Activated CD4-positive, CD25-positive, alpha-beta regulatory T cell (primary cell): Measurements from ENCODE around the gene RPRM.
"Not testable (repeated sequence)": the region's sequence is repeated elsewhere in the genome, so short reads cannot be mapped to it uniquely, and the experiment has no call there.

ENCODE experiments used
- DNase-seq, 4 experiments: peaks; one replicate each; lab custom pipeline; 2025; lab: John Stamatoyannopoulos, UW

The RPRM gene

GRCh38 chr2:153478289-153479261 is at the start of gene RPRM:
TSS of gene RPRM (minus strand) at chr2:153478762. CDS start at chr2:153478565, 197 bp downstream.
- peak in 3 of 4 experiments; percentile 5 to 17 (median 6) for DNase-seq

- DNase-seq = peak in 3 of 4 experiments; percentile 1 to 6 (median 2)
These were observed 40.8 kb upstream of the RPRM start for GRCh38 chr2:153519257-153519875.

GRCh38 chr2:153512331-153512730 is 33.8 kb upstream of the RPRM start:
- DNase-seq = no peak

- DNase-seq = no peak
These were observed 32.4 kb upstream of the RPRM start for GRCh38 chr2:153510996-153511395.

- no peak for DNase-seq
These were observed 30.6 kb upstream of the RPRM start for GRCh38 chr2:153509133-153509532.

GRCh38 chr2:153506499-153506898 is 27.9 kb upstream of the RPRM start:
- DNase-seq = not testable (repeated sequence)

GRCh38 chr2:153499439-153499838 is 20.9 kb upstream of the RPRM start:
- no peak for DNase-seq

- no peak for DNase-seq
These were observed 19.5 kb upstream of the RPRM start for GRCh38 chr2:153497938-153498629.

- DNase-seq = no peak
These were observed 17.2 kb upstream of the RPRM start for GRCh38 chr2:153495725-153496124.

- no peak for DNase-seq
These were observed 9.5 kb upstream of the RPRM start for GRCh38 chr2:153488072-153488471.

- no peak for DNase-seq
These were observed 8.9 kb upstream of the RPRM start for GRCh38 chr2:153487448-153487847.

GRCh38 chr2:153479573-153479972 is 1.0 kb upstream of the RPRM start:
- DNase-seq = no peak

- no peak for DNase-seq
These were observed 800 bp downstream of the RPRM start for GRCh38 chr2:153477636-153478288.

- DNase-seq = no peak
These were observed 1.5 kb downstream of the RPRM start for GRCh38 chr2:153476816-153477635.

- DNase-seq = no peak
These were observed 2.1 kb downstream of the RPRM start for GRCh38 chr2:153476491-153476815.

GRCh38 chr2:153474876-153475435 is 3.6 kb downstream of the RPRM start:
- no peak for DNase-seq

GRCh38 chr2:153474407-153474806 is 4.2 kb downstream of the RPRM start:
- no peak for DNase-seq

- no peak for DNase-seq
These were observed 7.7 kb downstream of the RPRM start for GRCh38 chr2:153470867-153471266.

GRCh38 chr2:153464395-153464794 is 14.2 kb downstream of the RPRM start:
- no peak for DNase-seq

- no peak for DNase-seq
These were observed 16.2 kb downstream of the RPRM start for GRCh38 chr2:153462338-153462859.

- no peak for DNase-seq
These were observed 17.1 kb downstream of the RPRM start for GRCh38 chr2:153461453-153461852.
